G401 (cell line): ENCODE results near the gene RALGAPA2. TPM values are rescaled to one million over a fixed set of nuclear protein-coding genes. Genes with fewer than 3 reads are reported as not detected.
"Not testable (repeated sequence)": the region's sequence is repeated elsewhere in the genome, so short reads cannot be mapped to it uniquely, and the experiment has no call there.

Experiments
- DNase-seq: peaks from one replicate; pipeline ENCODE4 v3.0.0-alpha.2; 2015; ENCODE audit warnings: low spot score
- in situ Hi-C: cut with HindIII; loops from 2 replicates; pipeline ENCODE4 v1.10.0; 2016; ENCODE audit warnings: low sequenced_read_pairs, mixed read lengths
- total RNA-seq: library from RNA; depleted of rRNA; stranded (reverse); fragments of >200 nt; shearing (Covaris generic); gene quantifications from 2 replicates; pipeline ENCODE4 v1.2.3, GENCODE V29; 2014

The RALGAPA2 gene
- total RNA-seq, 1 experiment from 2014 or later = 8.6 TPM

DNA sequence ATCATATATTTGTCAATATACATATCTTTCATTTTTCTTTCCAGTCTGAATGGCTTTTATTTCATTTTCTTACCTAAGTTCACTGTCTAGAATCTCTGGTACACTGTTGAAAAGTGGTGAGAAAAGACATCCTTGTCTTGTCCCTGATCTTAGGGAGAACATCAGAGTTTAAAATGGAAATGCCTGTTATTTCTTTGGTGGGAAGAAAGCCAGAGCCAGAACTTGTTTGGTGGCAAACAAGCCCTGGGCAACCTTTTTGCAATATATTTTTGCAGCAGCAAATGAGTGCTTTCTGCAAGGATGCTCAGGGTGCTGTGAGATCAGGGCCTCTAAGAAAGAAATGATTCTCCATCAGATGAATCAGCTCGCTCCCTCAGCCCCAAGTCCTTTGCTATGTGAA is 156.6 kb downstream of the RALGAPA2 start:
- in situ Hi-C loops = no loop called here

DNA sequence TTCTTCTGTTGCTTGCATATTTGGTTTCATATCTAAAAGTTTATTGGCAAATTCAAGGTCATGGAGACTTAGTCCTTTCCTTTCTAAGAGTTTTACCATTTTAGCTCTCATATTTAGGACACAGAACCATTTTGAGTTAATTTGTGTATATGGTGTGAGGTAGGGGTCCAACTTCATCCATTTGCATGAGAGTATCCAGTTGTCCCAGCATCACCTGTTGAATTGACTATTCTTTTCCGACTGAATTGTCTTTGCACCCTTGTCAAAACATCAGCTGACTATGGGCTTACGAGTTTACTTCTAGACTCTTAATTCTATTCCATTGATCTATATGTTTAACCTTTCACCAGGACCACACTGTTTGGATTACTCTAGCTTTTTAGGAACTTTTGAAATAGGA is 157.5 kb downstream of the RALGAPA2 start:
- in situ Hi-C loops = no loop called here
- DNase-seq = no peak

More for the DNA sequence above, 156.6 kb downstream of the RALGAPA2 start:
- no peak for DNase-seq

DNA sequence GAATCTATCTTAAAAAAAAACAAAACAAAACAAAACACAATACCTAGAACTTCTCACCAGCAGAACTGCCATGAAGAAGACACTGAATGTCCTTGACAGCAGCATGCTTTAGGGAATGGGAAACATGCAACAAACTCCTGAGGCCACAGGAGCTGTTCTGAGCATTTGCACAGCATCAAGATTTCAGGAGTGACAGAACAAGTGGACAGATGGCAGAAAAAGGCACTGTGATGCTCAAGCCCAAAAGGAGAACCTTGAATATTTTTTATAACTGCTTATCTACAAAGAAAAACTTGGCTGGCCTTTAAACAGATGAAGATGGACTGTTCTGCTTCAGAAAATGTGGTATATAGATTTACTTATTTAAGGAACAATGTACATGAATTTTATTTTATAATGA is 158.9 kb downstream of the RALGAPA2 start:
- in situ Hi-C loops = no loop called here
- DNase-seq = peak; percentile 88

DNA sequence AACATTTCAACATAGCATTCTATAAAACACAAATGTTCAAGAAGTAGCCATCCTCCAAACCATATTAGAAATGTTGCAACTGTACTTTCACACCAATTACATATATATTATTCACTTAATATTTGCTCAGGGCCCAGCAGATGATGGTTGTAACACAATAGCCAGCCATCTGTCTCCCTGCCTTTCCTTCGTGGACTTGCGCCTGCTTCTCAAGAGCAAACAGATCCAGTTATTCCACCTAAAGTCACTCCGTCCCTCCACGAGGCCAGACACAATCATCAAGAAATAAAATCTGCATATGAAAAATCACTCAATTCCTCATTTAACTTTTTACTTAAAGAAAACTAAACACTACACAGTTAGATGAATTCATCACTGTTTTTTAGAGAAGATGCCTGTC is 160.4 kb downstream of the RALGAPA2 start:
- in situ Hi-C loops = no loop called here
- peak; percentile 87 for DNase-seq

DNA sequence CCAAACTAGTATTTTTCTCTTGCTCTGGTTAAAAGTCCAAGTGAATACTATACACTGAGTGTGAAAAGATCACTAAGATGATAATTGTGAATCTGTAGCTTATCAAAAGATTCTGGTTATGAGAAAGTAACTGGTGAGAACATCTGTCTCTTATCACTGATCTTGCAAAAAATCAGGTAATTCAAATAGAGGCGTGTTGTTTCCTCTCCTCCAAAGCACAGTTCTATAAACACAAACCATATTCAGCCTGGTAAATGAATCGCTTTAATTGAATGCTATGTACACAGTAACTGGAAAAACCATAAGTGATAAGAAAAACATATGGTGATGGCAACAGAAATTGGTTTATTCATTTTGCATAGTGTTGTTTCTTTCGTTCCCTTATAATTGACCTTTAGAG is 161.0 kb downstream of the RALGAPA2 start:
- no peak for DNase-seq
- in situ Hi-C loops = no loop called here

DNA sequence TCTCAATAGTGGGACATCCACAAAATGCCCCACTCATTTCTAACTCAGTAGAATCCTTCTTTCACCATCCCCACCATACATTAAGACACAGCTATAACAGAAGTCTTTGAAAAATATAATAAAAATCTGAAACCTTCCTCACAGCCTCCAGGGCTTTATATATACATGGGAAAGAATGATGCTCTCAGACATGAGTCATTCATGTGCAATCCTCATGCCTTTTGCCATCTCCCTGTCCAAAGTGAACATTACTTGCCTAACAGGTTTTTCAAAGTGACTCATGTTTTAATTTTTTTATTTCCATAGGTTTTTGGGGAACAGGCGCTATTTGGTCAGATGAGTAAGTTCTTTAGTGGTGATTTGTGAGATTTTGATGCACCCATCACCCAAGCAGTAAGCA is 162.7 kb downstream of the RALGAPA2 start:
- in situ Hi-C loops = no loop called here
- no peak for DNase-seq

DNA sequence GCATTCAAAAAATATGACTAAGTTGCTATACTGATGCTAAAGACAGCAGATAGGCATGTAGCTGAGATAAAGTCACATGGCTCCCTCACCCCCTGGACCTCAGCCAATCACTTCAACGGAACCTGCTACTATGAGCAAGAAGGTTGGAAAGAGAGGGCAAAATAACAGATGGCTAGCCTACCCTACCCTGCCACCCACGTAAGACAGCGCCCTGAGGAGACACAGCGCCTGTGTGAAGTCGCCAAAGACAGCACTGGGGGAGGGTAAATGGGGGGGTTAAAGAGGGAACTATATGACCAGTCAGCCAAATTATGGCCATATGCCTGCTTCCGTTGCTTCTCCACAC is 163.2 kb downstream of the RALGAPA2 start:
- in situ Hi-C loops = no loop called here
- peak; percentile 96 for DNase-seq

DNA sequence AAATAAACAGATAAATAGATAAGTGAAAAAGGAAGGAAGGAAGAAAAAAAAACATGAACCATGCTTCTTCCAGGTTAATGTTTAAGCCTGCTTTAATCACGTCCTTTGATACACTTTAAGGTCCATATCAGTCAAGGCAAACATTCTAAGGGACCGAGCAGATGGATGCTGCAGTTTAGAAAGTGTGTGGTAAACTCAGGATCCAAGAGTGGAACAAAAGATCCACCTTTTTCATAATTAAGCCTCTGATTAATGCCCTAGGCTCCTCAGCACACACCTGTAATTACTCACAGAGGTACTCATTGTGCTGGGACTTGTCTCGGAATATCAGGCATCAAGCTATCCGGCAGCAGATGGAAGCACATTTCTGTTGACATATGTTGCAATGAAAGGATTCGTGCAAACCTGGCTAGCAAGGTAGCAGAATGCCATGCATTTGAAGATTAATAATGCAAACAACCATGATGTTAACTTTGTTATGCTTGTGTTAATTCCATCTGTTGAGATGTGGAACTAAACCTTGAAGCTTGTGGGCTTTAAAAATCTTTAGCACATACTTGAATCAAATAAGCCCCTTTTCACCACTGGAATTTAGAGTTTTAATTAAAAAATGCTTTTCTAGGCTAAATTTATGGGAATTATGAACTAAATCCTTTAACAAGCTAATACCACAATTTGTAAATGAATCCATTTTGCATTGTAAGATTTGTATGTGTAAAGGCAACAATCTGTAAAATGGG is 163.7 kb downstream of the RALGAPA2 start:
- peak; percentile 96 for DNase-seq
- in situ Hi-C loops = no loop called here

DNA sequence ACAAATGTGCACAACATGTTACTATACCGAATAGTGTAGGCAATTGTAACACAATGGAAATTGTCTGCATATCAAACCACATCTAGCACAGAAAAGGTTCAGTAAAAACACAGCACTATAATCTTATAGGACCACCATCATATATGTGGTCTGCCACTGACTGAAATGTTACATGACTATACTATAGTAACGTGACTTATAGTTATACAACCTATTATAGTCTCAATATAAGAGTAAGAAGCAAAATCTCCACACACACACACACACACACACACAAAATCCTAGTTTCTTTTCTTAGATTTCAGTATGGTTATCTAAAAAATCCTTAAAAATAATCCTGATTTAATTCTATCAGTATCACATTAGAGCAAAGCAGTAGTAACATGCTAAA is 164.6 kb downstream of the RALGAPA2 start:
- no peak for DNase-seq
- in situ Hi-C loops = no loop called here

DNA sequence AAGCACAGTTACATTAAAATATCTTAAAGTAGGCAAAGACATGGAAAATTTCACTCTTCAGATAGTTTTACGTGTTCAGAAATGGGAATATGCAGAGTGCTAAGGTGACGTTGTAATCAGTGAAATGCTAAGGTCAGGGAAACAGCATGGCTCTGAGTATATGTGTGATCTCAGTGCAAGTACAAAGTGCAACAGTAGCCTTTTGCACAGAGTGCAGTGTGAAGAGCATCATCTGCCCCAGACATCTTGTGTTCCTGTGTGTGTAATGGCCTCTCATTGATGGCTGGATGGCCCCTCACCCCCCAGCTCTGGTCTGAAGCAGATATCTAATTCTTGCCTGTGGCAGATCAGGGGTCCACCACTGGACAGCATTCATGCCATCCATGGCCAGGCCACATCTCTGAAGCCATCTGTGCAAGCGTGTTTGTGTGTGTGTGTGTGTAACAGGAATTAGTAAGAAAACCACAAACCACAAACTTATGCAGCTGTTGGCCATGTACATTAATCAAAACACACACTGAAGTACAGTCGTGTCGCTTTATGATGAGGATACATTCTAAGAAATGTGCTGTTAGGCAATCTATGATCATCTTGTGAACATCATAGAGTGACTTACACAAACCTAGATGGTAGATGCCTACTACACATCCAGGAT is 165.1 kb downstream of the RALGAPA2 start:
- in situ Hi-C loops = no loop called here
- peak; percentile 19 for DNase-seq

DNA sequence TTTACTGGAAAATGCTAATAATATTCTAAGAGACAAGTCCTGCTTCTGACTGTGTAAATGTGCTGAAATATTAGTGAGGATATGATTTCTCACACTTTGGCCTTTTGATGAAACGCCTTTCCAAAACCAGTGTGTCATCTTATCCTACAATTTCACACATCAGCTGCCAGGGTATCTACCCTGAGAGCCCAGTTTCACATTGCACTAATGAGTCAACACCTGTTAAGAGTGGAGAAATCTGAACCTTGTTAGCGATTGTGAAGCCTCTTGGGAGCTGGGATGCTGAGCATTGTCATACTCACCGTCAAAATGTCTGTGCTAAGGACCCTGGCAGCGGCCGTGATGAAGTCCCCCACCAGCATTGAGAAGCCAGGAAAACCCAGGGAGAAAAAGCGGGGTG is 166.0 kb downstream of the RALGAPA2 start:
- peak; percentile 57 for DNase-seq
- in situ Hi-C loops = no loop called here

DNA sequence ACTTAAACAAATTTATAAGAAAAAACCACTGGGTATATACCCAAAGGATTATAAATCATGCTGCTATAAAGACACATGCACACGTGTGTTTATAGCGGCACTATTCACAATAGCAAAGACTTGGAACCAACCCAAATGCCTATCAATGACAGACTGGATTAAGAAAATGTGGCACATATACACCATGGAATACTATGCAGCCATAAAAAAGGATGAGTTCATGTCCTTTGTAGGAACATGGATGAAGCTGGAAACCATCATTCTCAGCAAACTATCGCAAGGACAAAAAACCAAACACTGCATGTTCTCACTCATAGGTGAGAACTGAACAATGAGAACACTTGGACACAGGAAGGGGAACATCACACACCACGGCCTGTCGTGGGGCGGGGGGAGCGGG is 169.1 kb downstream of the RALGAPA2 start:
- in situ Hi-C loops, DNase-seq: not testable (repeated sequence)

DNA sequence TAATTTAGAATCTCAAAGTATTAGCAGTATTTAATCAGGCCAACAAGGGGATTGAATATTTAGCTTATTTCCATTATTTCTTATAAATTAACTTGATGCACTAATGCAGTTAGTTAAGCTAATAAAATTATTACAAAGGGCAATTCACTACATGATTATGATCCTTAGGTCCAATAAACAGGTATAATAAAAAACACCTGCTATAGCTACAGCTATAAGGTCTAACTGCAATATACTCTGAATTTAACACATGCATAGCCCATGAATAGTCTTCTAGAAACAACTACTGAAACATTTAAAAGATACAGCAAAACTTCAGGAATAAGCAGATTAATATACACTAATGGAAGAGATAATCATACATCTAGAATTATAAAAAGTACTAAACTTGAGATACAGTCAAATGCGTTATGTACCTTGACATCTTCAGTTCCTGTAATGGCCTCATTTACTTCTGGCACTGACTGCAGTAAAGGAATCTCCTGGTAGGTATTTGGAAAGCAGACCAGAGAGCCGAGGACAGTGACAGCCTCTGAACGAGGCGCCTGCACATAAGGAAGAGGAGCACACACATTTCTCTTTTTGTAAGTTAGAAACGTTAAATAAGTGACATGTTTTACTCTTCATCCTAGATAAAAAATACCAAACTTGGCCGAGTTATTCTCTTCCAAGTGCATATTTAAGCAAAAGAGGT is 176.1 kb downstream of the RALGAPA2 start:
- DNase-seq = peak; percentile 81

DNA sequence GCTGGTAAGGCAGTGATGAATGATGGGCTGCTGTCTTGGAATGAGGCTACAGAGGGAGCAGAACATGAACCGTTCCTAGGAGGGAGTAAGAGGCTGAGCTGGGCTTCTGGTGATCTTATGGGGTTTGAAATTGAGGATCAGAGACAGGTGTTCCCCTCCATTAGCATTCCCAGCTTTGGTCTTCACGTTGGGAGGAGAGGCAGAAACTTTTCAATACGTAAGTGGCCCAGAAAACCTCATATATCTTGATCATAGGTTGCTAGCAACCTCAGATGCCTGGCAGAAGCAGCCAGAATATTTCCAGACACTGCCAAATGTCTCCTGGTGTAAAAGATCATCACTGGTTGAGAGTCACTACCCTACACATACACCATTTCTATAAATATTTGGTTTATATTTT is 177.4 kb downstream of the RALGAPA2 start:
- in situ Hi-C loops = no loop called here

More for the DNA sequence above, 176.1 kb downstream of the RALGAPA2 start:
- in situ Hi-C loops = no loop called here

DNA sequence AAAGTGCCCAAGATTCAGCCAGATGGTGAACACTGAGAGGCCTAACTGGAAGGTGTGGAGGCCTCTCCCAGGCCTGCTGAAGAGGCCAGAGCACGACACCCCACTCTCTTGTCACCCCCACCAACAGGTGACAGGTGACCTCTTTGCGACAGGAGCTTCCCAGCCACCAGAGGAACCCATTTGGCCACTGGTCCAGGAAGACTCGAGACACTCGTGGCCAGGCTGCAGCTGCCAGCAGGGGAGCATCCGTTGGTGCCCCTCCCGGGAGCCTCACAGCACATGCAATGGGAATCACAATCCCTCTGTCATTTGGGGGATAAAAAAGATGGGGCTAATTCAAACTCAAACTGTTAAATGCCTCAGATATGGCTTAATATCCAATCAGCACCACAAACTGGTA is 181.2 kb downstream of the RALGAPA2 start:
- no peak for DNase-seq
- in situ Hi-C loops = no loop called here

More for the DNA sequence above, 177.4 kb downstream of the RALGAPA2 start:
- DNase-seq = peak; percentile 59

DNA sequence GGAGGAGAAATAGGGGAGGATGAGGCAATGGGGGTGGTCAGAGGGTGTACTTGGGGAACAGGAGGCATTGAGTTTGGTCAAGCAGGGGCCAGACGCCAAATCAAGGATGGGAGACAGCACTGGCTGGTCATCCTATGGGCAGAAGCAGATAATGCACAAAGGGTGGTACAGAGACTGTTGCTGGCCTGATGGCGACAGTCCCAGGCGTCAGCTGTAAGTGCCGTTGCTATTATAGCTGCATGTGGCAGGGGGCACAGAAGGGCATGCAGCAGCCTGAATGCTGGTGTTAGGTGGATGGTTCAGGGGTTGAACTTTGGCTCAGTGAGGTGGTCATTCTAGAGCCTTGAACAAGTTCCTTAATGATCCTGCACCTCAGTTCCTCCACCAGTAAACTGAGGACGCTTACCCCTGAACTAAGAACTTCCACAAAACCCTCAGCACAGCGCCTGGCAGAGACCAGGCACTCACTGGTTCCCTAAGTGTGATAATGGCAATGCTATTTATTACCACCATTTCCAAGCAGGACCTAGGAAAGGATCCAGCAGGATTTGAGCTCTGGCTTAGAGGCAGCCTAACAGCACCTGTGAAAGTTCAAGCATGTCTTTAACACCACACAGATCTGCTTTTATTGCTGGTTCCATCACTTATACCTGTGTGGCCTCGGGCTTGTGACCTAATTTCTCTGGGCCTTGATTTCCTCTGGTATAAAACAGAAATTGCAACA is 181.9 kb downstream of the RALGAPA2 start:
- DNase-seq = no peak
- in situ Hi-C loops = no loop called here

DNA sequence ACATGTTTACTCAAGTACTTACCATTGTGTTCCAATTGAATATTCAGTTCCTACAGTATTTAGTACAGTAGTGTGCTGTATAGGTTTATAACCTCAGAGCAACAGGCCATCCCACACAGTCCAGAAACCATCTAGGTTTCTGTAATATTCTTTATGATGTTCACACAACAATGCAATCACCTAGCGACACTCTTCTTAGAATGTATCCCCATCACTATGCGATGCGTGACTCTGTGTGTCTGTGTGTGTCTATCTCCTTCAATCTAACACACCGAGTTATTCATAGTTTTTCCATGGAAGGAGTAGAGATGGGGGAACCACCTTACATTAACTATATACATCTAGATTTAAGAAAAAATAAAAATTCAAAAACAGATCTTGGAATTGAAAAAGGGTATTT is 182.8 kb downstream of the RALGAPA2 start:
- in situ Hi-C loops = no loop called here
- no peak for DNase-seq

DNA sequence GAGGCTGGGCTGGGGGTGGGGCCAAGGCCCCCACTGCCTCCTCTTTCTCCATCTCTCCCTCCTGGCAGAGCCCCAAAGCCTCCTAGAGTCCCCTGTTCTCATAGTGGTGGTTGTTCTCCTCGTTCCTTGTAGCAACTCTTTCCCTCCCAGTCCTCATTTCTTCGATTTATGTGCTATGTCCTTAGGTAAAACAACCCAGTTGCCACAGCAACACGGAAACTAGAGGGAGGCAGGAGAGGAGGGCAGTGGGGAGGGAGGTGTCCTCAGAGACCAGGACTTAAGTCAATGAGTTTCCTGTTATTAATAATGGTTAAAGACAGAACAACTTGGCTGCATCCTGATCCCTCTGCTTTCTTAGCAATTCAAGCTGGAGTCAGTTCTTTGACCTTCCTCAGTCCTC is 183.6 kb downstream of the RALGAPA2 start:
- no peak for DNase-seq
- in situ Hi-C loops = no loop called here

DNA sequence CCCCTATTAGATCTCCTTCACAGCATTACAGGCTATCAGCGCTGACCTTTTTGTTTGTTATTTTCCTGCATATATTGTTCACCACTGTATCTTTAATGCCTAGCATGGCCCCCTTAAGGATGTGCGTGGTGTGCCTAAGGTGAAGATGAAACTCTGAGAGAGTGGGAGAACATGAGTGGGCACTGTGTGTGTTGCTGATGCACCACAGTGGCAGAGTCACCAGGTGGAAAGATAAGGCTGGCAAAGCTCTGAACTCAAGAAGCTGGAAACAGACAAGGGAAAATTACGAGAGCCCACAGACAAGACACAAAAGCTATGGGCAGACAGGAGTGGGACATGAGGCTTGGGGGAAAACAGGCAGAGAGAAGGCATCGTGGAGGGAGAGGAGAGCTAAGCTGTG is 184.8 kb downstream of the RALGAPA2 start:
- no peak for DNase-seq
- in situ Hi-C loops = no loop called here

DNA sequence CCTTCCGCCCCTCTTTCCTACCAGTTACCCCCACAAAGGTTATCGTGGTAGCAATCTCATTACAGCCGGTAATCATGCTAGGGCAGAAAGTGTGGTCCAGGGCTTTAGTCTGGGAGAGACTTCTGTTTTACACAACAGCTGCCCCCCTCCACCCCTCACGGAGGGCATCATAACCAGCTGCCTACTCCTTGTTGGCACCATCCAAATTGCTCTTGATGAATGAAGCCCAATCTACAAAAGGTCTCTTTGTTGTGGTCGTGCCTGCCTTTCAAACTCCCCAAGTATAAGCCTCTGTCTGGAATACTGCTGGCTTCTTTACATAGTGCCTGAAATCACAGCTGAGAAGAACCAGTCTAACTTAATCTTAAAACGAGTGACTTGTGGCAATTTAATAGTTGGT is 186.7 kb downstream of the RALGAPA2 start:
- DNase-seq = no peak
- in situ Hi-C loops = no loop called here
